CD4-positive, alpha-beta T cell treated with Interleukin-6 for 4 hours (primary cell): ENCODE data around the gene C1R.

ENCODE experiments used
- DNase-seq: peaks from one replicate; pipeline ENCODE4 v3.0.0-alpha.2; 2020; ENCODE audit warnings: mixed read lengths

Gene C1R

GRCh38 chr12:7096006-7096932, 4.0 kb upstream of the C1R start:
- no peak for DNase-seq

- DNase-seq = no peak
These were observed 1.6 kb upstream of the C1R start for GRCh38 chr12:7093892-7094291.

GRCh38 chr12:7093486-7093885, 1.2 kb upstream of the C1R start:
- DNase-seq = no peak

DNA sequence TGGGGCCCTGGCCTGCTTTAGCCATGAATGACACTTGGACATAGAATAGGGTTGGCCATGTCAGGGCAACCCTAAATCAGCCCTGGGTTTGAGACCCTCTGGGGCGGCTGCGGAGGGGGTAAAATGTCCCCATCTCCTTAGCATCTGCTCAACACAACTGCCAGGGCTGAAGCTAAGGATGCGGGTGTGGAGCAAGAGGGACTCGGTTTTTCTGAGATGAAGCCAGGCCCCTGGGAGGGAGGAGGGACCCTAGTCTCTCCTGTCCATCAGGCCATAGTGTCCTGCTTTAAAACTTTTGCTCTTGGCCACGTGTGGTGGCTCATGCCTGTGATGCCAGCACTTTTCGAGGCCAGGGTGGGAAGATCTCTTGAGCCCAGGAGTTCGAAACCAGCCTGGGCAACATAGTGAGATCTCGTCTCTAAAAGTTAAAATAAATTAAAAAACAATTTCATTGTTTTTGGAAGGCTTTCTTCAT, 778 bp upstream of the C1R start:
- DNase-seq = no peak

DNA sequence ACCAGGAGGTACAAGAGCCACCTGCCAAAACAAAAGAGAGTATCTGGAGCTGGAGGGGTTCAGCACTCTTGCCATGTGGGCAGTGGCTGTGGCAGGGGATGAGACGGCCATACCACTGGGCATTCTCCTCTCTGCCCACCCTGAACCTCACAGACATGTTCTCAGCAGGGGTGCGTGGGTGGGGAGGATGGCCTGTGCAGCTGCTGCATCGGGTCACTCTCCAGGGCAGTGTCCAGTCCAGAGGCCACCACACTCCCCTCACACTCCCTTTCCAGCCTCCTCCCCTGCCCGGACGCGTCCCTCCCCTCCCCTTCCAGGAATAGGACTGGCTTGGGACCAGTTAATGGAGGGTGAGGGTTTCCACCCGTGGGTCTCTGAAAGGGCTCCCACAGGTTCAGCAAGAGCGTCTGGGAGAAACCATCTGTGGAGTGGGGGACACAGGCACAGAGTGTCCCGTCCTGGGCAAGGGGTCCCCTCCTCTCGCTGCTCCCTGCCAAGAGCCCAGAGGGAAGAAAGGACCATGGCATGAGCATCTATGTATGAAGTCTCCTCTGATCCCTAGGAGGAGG, 501 bp downstream of the C1R start:
- DNase-seq = no peak

DNA sequence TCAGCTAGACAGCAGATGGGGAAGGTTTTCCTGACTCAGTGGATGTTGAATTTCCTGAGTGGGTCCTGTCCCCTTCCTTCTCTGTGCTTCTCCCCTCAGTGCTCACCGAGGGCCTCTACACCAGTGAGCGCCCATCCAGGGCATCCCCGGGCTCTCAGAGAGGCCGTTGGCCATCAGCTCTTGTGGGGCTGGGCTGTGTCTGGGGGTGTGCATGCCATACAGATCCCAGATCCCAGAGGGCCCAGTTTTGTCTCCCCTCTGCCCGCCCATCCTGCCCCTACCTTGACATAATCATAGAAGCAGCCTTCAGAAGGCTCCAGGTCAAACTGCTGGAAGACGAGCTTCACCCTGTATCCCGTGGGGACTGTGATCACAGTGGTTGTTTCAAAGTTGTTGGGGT, 1.1 kb downstream of the C1R start:
- DNase-seq = no peak

GRCh38 chr12:7090222-7090998, 1.8 kb downstream of the C1R start:
- no peak for DNase-seq

GRCh38 chr12:7089196-7089871, 2.9 kb downstream of the C1R start:
- DNase-seq = no peak

DNA sequence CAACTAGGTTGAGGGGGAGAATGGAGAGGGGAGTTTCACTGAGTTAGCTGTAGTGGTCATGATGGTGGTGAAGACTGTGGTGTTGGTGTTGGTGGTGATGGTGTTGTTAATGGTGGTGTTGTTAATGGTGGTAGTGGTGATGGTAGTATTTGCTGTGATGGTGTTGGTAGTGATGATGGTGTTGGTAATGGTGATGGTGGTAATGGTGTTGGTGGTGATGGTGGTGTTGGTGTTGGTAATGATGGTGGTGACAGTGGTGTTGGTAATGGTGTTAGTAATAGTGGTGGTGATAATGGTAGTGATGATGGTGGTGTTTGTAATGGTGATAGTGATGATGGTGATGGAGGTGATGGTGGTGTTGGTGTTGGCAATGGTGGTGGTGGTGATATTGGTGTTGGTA, 9.1 kb downstream of the C1R start:
- DNase-seq = no peak

DNA sequence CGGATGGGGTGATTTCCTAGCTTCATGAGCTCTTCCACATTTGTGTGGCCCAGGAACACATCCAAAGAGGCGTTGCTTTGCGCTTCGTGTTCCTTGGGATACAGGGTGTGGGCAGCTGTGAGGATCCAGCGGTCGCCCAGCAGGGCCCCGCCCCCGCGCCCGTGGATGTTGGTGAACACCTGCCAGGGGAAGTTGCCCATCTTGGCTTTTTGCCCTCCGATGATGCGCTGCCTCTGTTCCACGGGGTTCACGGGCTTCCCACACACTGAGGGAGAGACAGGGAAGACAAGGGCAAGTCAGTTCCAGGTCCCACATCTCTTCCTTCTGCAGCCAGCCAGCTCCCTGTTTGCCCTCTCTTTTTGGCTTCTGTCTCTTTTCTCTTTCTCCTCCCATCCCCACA, 11.2 kb downstream of the C1R start:
- DNase-seq = no peak

GRCh38 chr12:7079826-7080125, 12.5 kb downstream of the C1R start:
- DNase-seq = no peak

GRCh38 chr12:7078163-7078562, 14.1 kb downstream of the C1R start:
- DNase-seq = no peak

- no peak for DNase-seq
These were observed 15.8 kb downstream of the C1R start for GRCh38 chr12:7076493-7076892.

GRCh38 chr12:7075939-7076338, 16.3 kb downstream of the C1R start:
- DNase-seq = no peak

GRCh38 chr12:7075518-7075917, 16.7 kb downstream of the C1R start:
- no peak for DNase-seq

DNA sequence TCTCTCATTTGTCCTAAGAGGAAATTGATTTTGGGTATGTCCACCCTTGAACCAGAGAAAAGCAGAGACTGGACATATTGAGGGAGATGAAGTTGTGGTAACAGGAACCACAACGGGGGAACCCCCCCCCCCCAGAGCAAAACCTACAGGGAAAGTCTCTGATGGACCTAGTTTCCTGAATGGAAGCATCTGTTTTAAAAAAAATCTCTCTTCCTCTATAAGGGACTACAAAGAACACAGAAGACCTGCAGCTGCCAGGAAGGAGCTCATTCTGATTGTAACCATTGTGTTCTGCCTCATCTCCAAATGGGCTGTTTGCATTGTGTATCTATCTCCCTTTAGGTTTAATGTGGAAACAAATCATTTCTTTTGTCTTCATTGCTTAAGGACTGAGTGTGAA, 18.3 kb downstream of the C1R start:
- no peak for DNase-seq

- no peak for DNase-seq
These were observed 19.7 kb downstream of the C1R start for GRCh38 chr12:7072554-7072953.

GRCh38 chr12:7072035-7072434, 20.2 kb downstream of the C1R start:
- no peak for DNase-seq

DNA sequence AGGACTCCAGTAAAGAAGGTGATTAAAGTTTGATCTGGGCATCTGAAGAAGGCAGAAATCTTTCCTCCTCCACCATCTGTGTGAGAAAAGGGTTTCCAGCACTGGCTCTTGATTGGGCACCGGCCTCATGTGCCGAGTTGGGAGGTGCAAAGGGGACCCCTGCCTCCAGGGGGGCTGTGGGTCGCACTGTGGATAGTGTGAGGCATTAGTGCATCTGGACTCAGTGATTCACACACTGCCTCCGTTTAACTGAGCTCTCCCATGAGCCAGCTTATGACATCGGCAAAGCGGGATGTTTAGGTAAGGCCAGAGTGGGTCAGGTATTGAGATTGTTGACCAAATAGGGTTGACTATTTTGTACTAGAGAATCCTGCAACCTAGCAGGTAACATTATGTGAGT, 22.9 kb downstream of the C1R start:
- DNase-seq = no peak

- DNase-seq = no peak
These were observed 23.3 kb downstream of the C1R start for GRCh38 chr12:7068994-7069346.

DNA sequence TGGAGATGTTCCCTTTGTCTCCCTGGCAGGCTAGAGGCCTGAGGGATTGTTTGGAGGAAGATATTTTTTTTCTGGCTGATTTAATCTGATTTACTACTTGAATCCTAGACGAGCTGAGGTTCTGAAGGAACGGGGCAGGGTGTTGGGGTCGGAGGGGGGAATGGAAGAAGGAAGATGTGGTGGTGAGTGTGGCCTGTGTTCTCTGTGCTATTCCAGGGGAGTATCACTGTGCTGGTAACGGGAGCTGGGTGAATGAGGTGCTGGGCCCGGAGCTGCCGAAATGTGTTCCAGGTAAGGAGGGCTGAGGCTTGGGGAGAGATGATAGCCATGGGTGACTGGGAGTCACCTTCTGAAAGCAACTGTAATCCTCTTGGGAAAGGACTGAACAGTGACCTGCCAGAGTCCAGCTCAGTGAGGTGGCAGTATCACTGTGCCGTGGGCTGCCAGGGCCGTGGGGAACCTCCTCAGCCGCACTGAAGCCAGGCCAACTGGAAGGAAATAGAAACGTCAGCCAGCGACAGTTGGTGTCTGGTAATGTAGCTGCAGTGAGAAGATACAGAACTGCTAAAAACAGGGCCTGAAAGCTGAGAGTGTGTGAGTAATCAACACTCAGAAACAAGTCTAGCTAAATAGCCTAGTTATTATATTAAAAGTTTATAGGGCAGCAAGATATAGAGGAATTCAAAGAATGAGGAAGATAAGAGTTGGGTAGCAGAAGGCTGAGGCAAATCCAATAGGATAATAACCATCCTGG, 23.8 kb downstream of the C1R start:
- DNase-seq = no peak

GRCh38 chr12:7067096-7067495, 25.1 kb downstream of the C1R start:
- no peak for DNase-seq

- no peak for DNase-seq
These were observed 25.6 kb downstream of the C1R start for GRCh38 chr12:7066596-7066995.
